NOMO-1 treated with DMSO at 0.1 percent for 48 hours (cell line): ENCODE data around the gene COL7A1.
"Not testable (repeated sequence)": the region's sequence is repeated elsewhere in the genome, so short reads cannot be mapped to it uniquely, and the experiment has no call there.

ENCODE experiments used
- DNase-seq: peaks from one replicate; lab custom pipeline; 2025; ENCODE audit not compliant: unreplicated experiment; lab: John Stamatoyannopoulos, UW

Gene COL7A1

GRCh38 chr3:48548126-48548525 lies 47.0 kb downstream of the COL7A1 start:
- no peak for DNase-seq

GRCh38 chr3:48546203-48546829 lies 48.8 kb downstream of the COL7A1 start:
- no peak for DNase-seq

GRCh38 chr3:48544141-48544540 lies 51.0 kb downstream of the COL7A1 start:
- no peak for DNase-seq

- DNase-seq: no peak
These were observed 51.8 kb downstream of the COL7A1 start for GRCh38 chr3:48543271-48543866.

- no peak for DNase-seq
These were observed 56.7 kb downstream of the COL7A1 start for GRCh38 chr3:48538451-48538850.

GRCh38 chr3:48536785-48537184 lies 58.3 kb downstream of the COL7A1 start:
- DNase-seq: no peak

GRCh38 chr3:48536116-48536515 lies 59.0 kb downstream of the COL7A1 start:
- DNase-seq: no peak

GRCh38 chr3:48535578-48535977 lies 59.6 kb downstream of the COL7A1 start:
- DNase-seq: no peak

GRCh38 chr3:48532977-48533337 lies 62.2 kb downstream of the COL7A1 start:
- no peak for DNase-seq

GRCh38 chr3:48532271-48532976 lies 62.7 kb downstream of the COL7A1 start:
- peak; percentile 32 for DNase-seq

- DNase-seq: not testable (repeated sequence)
These were observed 64.4 kb downstream of the COL7A1 start for GRCh38 chr3:48530701-48531100.

GRCh38 chr3:48528754-48529153 lies 66.4 kb downstream of the COL7A1 start:
- peak; percentile 89 for DNase-seq

GRCh38 chr3:48528048-48528447 lies 67.1 kb downstream of the COL7A1 start:
- peak; percentile 86 for DNase-seq

- no peak for DNase-seq
These were observed 70.2 kb downstream of the COL7A1 start for GRCh38 chr3:48524970-48525369.

- DNase-seq: no peak
These were observed 73.5 kb downstream of the COL7A1 start for GRCh38 chr3:48521635-48522034.

GRCh38 chr3:48519277-48519643 lies 75.9 kb downstream of the COL7A1 start:
- no peak for DNase-seq

GRCh38 chr3:48518638-48519276 lies 76.4 kb downstream of the COL7A1 start:
- DNase-seq: no peak

GRCh38 chr3:48518069-48518468 lies 77.1 kb downstream of the COL7A1 start:
- DNase-seq: no peak

- DNase-seq: no peak
These were observed 78.6 kb downstream of the COL7A1 start for GRCh38 chr3:48516571-48516970.

GRCh38 chr3:48514431-48515227 lies 80.5 kb downstream of the COL7A1 start:
- DNase-seq: no peak
